Measurements from ENCODE around the gene VPS13D. TPM values are rescaled to one million over a fixed set of nuclear protein-coding genes. Genes with fewer than 3 reads are reported as not detected.

VPS13D gene
- total and polyA plus RNA-seq, 10 of the 15 experiments (the other 5 are each of a cell fraction or from before 2014, with no cell fraction given): 1.4 to 16.9 (median 8.5) TPM

- ChIA-PET POLR2A (no interaction called here), RAD21 (ENCODE audit: unreplicated experiment) (no interaction called here), CTCF (no interaction called here), SMC1A (ENCODE audit: uncharacterized antibody, unreplicated experiment) (no interaction called here)
- no peak for FAIRE-seq
- no peak for DNase-seq (ENCODE audit: low read depth, low spot score)
- Histone ChIP-seq H3K27ac (ENCODE audit: control insufficient read depth, insufficient read depth) (no peak overlapping the region), H3K79me2 (ENCODE audit: control insufficient read depth, insufficient read depth, low read length) (no peaks in the 10 kb centered on the region), H3K9ac (ENCODE audit: control insufficient read depth, insufficient read depth, low read length) (no peak overlapping the region), H3K4me2 (ENCODE audit: control insufficient read depth, insufficient read depth) (no peak overlapping the region), H4K20me1 (ENCODE audit: control insufficient read depth, insufficient read depth) (no peaks in the 10 kb centered on the region), H2AFZ (ENCODE audit: control insufficient read depth, low read depth, low read length) (no peak overlapping the region), H3K9me3 (replicated peaks; ENCODE audit: control insufficient read depth, insufficient read depth, low read length) (no peaks in the 10 kb centered on the region; the same call in 2 of the 3 replicates), H3K4me1 (ENCODE audit: control insufficient read depth, insufficient read depth, low read length) (no peaks in the 10 kb centered on the region), H3K27me3 (replicated peaks in 1 of 2; ENCODE audit: control insufficient read depth in 2 of 2, insufficient read depth in 2 of 2, low read length in 1 of 2) (no peaks in the 10 kb centered on the region; a peak in 1 of 4 replicates), H3K4me3 (no peak overlapping the region), H3K36me3 (ENCODE audit: control insufficient read depth in 2 of 2, insufficient read depth in 2 of 2, low read length in 1 of 2) (no peaks in the 10 kb centered on the region)
- 24% methylated on average over 8 of the region's 9 CpGs for WGBS (ENCODE audit: insufficient coverage, insufficient replicate concordance, low lambda C conversion rate, missing lambda C conversion rate)
- intact Hi-C loops (cut with micrococcal nuclease; ENCODE audit: unreplicated experiment) (no loop called here), in situ Hi-C loops (cut with MboI) (loop anchor here (25.0 kb wide), 1 partner anchor 694 kb away; the partner anchor contains the start of gene PRAMEF18)
- BruUV-seq (replicated peaks): no TSS peak
- no peak for TF ChIP-seq ZZZ3 (IDR thresholded peaks at IDR 0.05; ENCODE audit: control insufficient read depth, insufficient read length, low read depth)
- ATAC-seq: no peak
These were observed 313.1 kb downstream of the VPS13D start for GRCh38 chr1:12542616-12543592.

DNA sequence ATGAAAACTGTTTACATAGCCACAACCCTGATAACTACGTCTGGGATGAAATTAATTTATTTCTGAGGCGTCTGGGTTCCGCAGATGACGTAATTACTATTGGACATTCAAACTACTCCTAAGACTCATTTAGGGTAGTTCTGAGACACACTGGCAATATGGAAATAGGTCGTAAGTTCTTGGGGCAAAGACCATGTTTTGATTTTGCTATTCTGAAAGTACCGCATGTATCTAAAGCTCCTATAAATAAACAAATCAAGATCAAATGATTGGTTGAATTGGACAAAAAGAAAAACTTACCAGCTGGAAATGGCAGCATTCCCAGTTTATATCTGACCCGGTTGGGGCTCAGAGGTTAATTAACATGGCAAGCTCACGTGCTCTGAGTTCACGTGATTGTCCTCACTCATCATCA, 313.9 kb downstream of the VPS13D start:
- no peak overlapping the region for H2AFZ ChIP-seq (ENCODE audit: control insufficient read depth, low read depth, low read length)
- SMC1A ChIA-PET (ENCODE audit: uncharacterized antibody, unreplicated experiment): no interaction called here
- no peaks in the 10 kb centered on the region for H3K9me3 ChIP-seq (replicated peaks; ENCODE audit: control insufficient read depth, insufficient read depth, low read length)
- RAD21 ChIA-PET (ENCODE audit: unreplicated experiment): no interaction called here
- H3K27me3 ChIP-seq (replicated peaks in 1 of 2; ENCODE audit: control insufficient read depth in 2 of 2, insufficient read depth in 2 of 2, low read length in 1 of 2): no peaks in the 10 kb centered on the region; a peak in 1 of 4 replicates
- H3K79me2 ChIP-seq (ENCODE audit: control insufficient read depth, insufficient read depth, low read length): no peaks in the 10 kb centered on the region
- H3K4me1 ChIP-seq (ENCODE audit: control insufficient read depth, insufficient read depth, low read length): no peaks in the 10 kb centered on the region
- FAIRE-seq (no peak), ATAC-seq (no peak), DNase-seq (ENCODE audit: low read depth, low spot score) (no peak)
- intact Hi-C loops (cut with micrococcal nuclease; ENCODE audit: unreplicated experiment) (no loop called here), in situ Hi-C loops (cut with MboI) (loop anchor here (25.0 kb wide), 1 partner anchor 694 kb away; the partner anchor contains the start of gene PRAMEF18)
- POLR2A ChIA-PET: no interaction called here
- no TSS peak for BruUV-seq (replicated peaks)
- H3K4me3 ChIP-seq: no peak overlapping the region
- WGBS (ENCODE audit: insufficient coverage, insufficient replicate concordance, low lambda C conversion rate, missing lambda C conversion rate): 56% methylated on average over 9 of the region's 9 CpGs
- no peak for TF ChIP-seq CHD1 (IDR thresholded peaks at IDR 0.05; ENCODE audit: low read depth, low read length)
- TF ChIP-seq EZH2 (IDR thresholded peaks at IDR 0.05; ENCODE audit: borderline replicate concordance, control insufficient read depth, low read depth, low read length): no peak
- no peak for TF ChIP-seq SPI1 (IDR thresholded peaks at IDR 0.05; ENCODE audit: borderline replicate concordance, insufficient read depth, low read depth, low read length)
- no peak for TF ChIP-seq PAX5 (IDR thresholded peaks at IDR 0.05; ENCODE audit: borderline replicate concordance, low read depth, low read length)
- no peak for TF ChIP-seq ETV6 (conservative IDR thresholded peaks at IDR 0.05 in 1 of 2, IDR thresholded peaks at IDR 0.05 in 1 of 2; ENCODE audit: borderline replicate concordance in 1 of 2, low read depth in 1 of 2)
- no peak for TF ChIP-seq BACH1 (IDR thresholded peaks at IDR 0.05; ENCODE audit: borderline replicate concordance)
- no peak for TF ChIP-seq ZNF384 (IDR thresholded peaks at IDR 0.05; ENCODE audit: borderline replicate concordance, low read depth, low read length)
- TF ChIP-seq NFYB (IDR thresholded peaks at IDR 0.05; ENCODE audit: insufficient read depth, low read depth, low read length): no peak
- TF ChIP-seq NRF1 (conservative IDR thresholded peaks at IDR 0.05; ENCODE audit: low read depth, low read length): no peak
- TF ChIP-seq FOS (IDR thresholded peaks at IDR 0.05; ENCODE audit: borderline replicate concordance, extremely low read depth, insufficient read length): no peak
- no peak for TF ChIP-seq SMARCA5 (IDR thresholded peaks at IDR 0.05)
- no peak for TF ChIP-seq ZBED1 (IDR thresholded peaks at IDR 0.05; ENCODE audit: borderline replicate concordance)
- TF ChIP-seq EED (IDR thresholded peaks at IDR 0.05; ENCODE audit: low read depth): no peak
- no peak for TF ChIP-seq PKNOX1 (IDR thresholded peaks at IDR 0.05)
- H3K9ac ChIP-seq (ENCODE audit: control insufficient read depth, insufficient read depth, low read length): no peak overlapping the region
- H3K4me2 ChIP-seq (ENCODE audit: control insufficient read depth, insufficient read depth): no peak overlapping the region
- CTCF ChIA-PET: no interaction called here
- H3K36me3 ChIP-seq (ENCODE audit: control insufficient read depth in 2 of 2, insufficient read depth in 2 of 2, low read length in 1 of 2): no peaks in the 10 kb centered on the region
- no peak overlapping the region for H3K27ac ChIP-seq (ENCODE audit: control insufficient read depth, insufficient read depth)
- no peaks in the 10 kb centered on the region for H4K20me1 ChIP-seq (ENCODE audit: control insufficient read depth, insufficient read depth)
